Uterus (tissue), 4 donors: Measurements from ENCODE around the gene MSH6. TPM values are rescaled to one million over a fixed set of nuclear protein-coding genes. Genes with fewer than 3 reads are reported as not detected.

Source experiments
- DNase-seq, 2 donors: peaks; one replicate each; pipeline ENCODE4 v3.0.0-alpha.2; 2019 to 2020
- H3K27ac ChIP-seq, 2 donors: fragments of 200-600 bp; sonication (generic); 1 replicate in 1 of 2; 2 replicates in 1 of 2; pipeline ENCODE4 v1.5.1; 2016 to 2018
- H3K27me3 ChIP-seq, 2 donors: fragments of 200-600 bp; sonication (generic); one replicate each; pipeline ENCODE4 v1.5.1; 2018 to 2019; ENCODE audit warnings: control low read depth in 1 of 2
- H3K36me3 ChIP-seq, 2 donors: fragments of 200-600 bp; sonication (generic); one replicate each; pipeline ENCODE4 v1.5.1; 2019; ENCODE audit warnings: control low read depth in 1 of 2
- H3K4me1 ChIP-seq, 2 donors: fragments of 200-600 bp; sonication (generic); one replicate each; pipeline ENCODE4 v1.5.1; 2018 to 2019; ENCODE audit warnings: control low read depth in 1 of 2
- H3K4me3 ChIP-seq, 2 donors: fragments of 200-600 bp; sonication (generic); 1 replicate in 1 of 2; 2 replicates in 1 of 2; pipeline ENCODE4 v1.5.1; 2018 to 2019; ENCODE audit warnings: mild to moderate bottlenecking in 1 of 2
- H3K9me3 ChIP-seq, 2 donors: fragments of 200-600 bp; sonication (generic); one replicate each; pipeline ENCODE4 v1.5.1; 2019; ENCODE audit warnings: control low read depth in 1 of 2
- CTCF ChIP-seq, 4 experiments: fragments of 200-600 bp in 2 of 4; fragments of 450-650 bp in 2 of 4; sonication (generic) in 2 of 4; IDR thresholded peaks; one replicate each; pipeline ENCODE4 v1.5.1; 2016 to 2019; ENCODE audit warnings: antibody characterized with exemption in 4 of 4, mild to moderate bottlenecking in 2 of 4, moderate library complexity in 1 of 4
- POLR2A ChIP-seq, 2 donors: fragments of 450-650 bp; IDR thresholded peaks; one replicate each; pipeline ENCODE4 v1.6.1; 2016; ENCODE audit warnings: antibody characterized with exemption in 2 of 2, mild to moderate bottlenecking in 1 of 2, moderate library complexity in 1 of 2
- intact Hi-C: fragments of 100-400 bp; cut with DNase I; formaldehyde crosslinking; loops from one replicate; pipeline ENCODE4 v1.15.1; 2023; ENCODE audit warnings: low total_unique reads
- total RNA-seq, 4 donors: library from RNA; depleted of rRNA in 3 of 4; stranded (reverse); fragments of >200 nt in 3 of 4; gene quantifications; one replicate each; pipeline versions ENCODE4 v1.1.0 to v1.2.4, GENCODE V29; 2014 to 2023
- donor health status: DM: yes; HTN: yes; CAD: no.

Gene MSH6
- total RNA-seq, 4 donors from 2014 or later: 32.9 to 115 (median 57.7) TPM

GRCh38 chr2:47796090-47796697, 13.2 kb downstream of the MSH6 start:
- Histone ChIP-seq H3K27me3 (no peaks in the 10 kb centered on the region), H3K27ac (no peak overlapping the region), H3K9me3 (no peaks in the 10 kb centered on the region), H3K4me1 (no peaks in the 10 kb centered on the region), H3K4me3 (no peak overlapping the region), H3K36me3 (no peaks in the 10 kb centered on the region)
- DNase-seq: no peak
- no peak for TF ChIP-seq CTCF (IDR thresholded peaks at IDR 0.05)
- no peak for TF ChIP-seq POLR2A (IDR thresholded peaks at IDR 0.05)
- intact Hi-C loops: no loop called here

GRCh38 chr2:47798631-47799030, 15.7 kb downstream of the MSH6 start:
- no peak for TF ChIP-seq POLR2A (IDR thresholded peaks at IDR 0.05)
- TF ChIP-seq CTCF (IDR thresholded peaks at IDR 0.05): no peak
- Histone ChIP-seq H3K4me1 (no peaks in the 10 kb centered on the region), H3K4me3 (no peak overlapping the region), H3K9me3 (peaks cover 0 to 7% of the 10 kb centered on the region in 2 donors), H3K36me3 (no peaks in the 10 kb centered on the region), H3K27me3 (no peaks in the 10 kb centered on the region), H3K27ac (no peak overlapping the region)
- DNase-seq: no peak
- intact Hi-C loops: no loop called here

GRCh38 chr2:47799031-47799609, 16.2 kb downstream of the MSH6 start:
- TF ChIP-seq CTCF (IDR thresholded peaks at IDR 0.05): no peak
- DNase-seq: no peak
- intact Hi-C loops: no loop called here
- Histone ChIP-seq H3K4me1 (no peaks in the 10 kb centered on the region), H3K36me3 (no peaks in the 10 kb centered on the region), H3K27me3 (no peaks in the 10 kb centered on the region), H3K27ac (no peak overlapping the region), H3K4me3 (no peak overlapping the region), H3K9me3 (peaks cover 0 to 7% of the 10 kb centered on the region in 2 donors)

GRCh38 chr2:47801118-47801517, 18.2 kb downstream of the MSH6 start:
- no peak overlapping the region for H3K4me3 ChIP-seq
- TF ChIP-seq CTCF (IDR thresholded peaks at IDR 0.05) (no peak), POLR2A (IDR thresholded peaks at IDR 0.05) (no peak)
- intact Hi-C loops: no loop called here
- no peaks in the 10 kb centered on the region for H3K27me3 ChIP-seq
- no peak for DNase-seq
- H3K4me1 ChIP-seq: no peaks in the 10 kb centered on the region
- H3K9me3 ChIP-seq: peaks cover 0 to 7% of the 10 kb centered on the region in 2 donors
- no peaks in the 10 kb centered on the region for H3K36me3 ChIP-seq
- no peak overlapping the region for H3K27ac ChIP-seq

DNA sequence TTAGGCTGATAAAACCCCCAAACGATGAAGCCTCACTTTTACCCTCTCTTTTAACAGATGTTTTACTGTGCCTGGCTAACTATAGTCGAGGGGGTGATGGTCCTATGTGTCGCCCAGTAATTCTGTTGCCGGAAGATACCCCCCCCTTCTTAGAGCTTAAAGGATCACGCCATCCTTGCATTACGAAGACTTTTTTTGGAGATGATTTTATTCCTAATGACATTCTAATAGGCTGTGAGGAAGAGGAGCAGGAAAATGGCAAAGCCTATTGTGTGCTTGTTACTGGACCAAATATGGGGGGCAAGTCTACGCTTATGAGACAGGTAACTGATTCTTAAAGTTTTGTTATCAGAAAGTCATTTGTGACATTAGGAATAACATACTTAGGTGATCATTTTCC, 20.4 kb downstream of the MSH6 start:
- DNase-seq: no peak
- Histone ChIP-seq H3K27ac (no peak overlapping the region), H3K36me3 (no peaks in the 10 kb centered on the region), H3K4me1 (no peaks in the 10 kb centered on the region), H3K9me3 (peaks cover 0 to 7% of the 10 kb centered on the region in 2 donors), H3K4me3 (no peak overlapping the region), H3K27me3 (no peaks in the 10 kb centered on the region)
- intact Hi-C loops: no loop called here
- TF ChIP-seq CTCF (IDR thresholded peaks at IDR 0.05) (no peak), POLR2A (IDR thresholded peaks at IDR 0.05) (no peak)
